ENCODE data around the gene PUS1.

- TF ChIP-seq CTCF (IDR thresholded peaks at IDR 0.05) (no peak), POLR2A (IDR thresholded peaks at IDR 0.05; ENCODE audit: low read depth) (no peak), EP300 (IDR thresholded peaks at IDR 0.05) (no peak), POLR2AphosphoS5 (IDR thresholded peaks at IDR 0.05) (no peak)
These were observed 4.3 kb downstream of the PUS1 start for GRCh38 chr12:131933387-131933786.

All from esophagus muscularis mucosa (tissue), 4 donors.